ENCODE measurements around the gene GPR35. TPM values are rescaled to one million over a fixed set of nuclear protein-coding genes. Genes with fewer than 3 reads are reported as not detected.

The GPR35 gene
- total RNA-seq, 2 donors from 2014 or later: 0.55 to 0.71 TPM

DNA sequence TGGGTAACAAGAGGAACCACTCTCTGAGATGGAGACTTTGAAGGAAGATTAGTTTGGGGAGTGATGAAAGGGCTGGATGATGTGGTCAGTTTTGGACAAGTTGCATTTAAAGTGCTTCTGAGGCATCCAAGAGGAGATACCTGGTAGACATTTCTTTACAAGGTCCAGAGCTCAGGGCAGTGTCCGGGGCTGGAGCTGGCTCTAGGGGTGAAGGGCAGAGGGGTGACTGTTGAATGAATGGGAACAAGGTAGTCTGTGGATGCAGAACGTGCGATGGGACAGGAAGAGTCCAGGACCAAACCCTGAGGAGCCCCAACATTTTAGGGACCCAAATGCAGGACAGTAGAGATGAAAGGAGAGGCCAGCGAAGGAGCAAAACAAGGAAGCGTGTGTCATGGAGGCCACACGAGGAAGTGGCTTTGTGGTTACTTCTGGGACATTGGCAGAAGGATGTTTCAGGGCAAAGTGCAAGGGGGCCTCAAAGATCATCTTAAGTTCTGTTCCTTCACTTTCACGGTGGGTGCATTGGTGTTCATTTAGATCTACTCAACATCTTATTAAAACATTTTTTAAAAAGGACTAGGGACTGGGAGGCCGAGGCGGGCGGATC, 13.6 kb upstream of the GPR35 start:
- H3K27ac ChIP-seq (ENCODE audit: low read depth, low read length): no peak overlapping the region
- H3K27me3 ChIP-seq (ENCODE audit: control insufficient read depth, insufficient read depth, low read length, poor library complexity, severe bottlenecking): no peaks in the 10 kb centered on the region
- WGBS, 2 experiments (ENCODE audit: insufficient coverage in 1 of 2, insufficient read length in 1 of 2): 92 to 94% methylated on average over 9 to 10 of the region's 10 CpGs
- peaks cover 12% of the 10 kb centered on the region for H3K9me3 ChIP-seq (ENCODE audit: control insufficient read depth, low read length)
- no peaks in the 10 kb centered on the region for H3K4me1 Mint-ChIP-seq
- no peak overlapping the region for H3K27ac Mint-ChIP-seq
- H3K36me3 ChIP-seq (ENCODE audit: control insufficient read depth, insufficient read depth, low read length): no peaks in the 10 kb centered on the region
- TF ChIP-seq CTCF (conservative IDR thresholded peaks at IDR 0.05): no peak
- peaks cover 6% of the 10 kb centered on the region for H3K36me3 Mint-ChIP-seq (ENCODE audit: low read depth)
- peaks cover 1% of the 10 kb centered on the region for H3K27me3 Mint-ChIP-seq (ENCODE audit: insufficient read depth)
- peaks cover 29% of the 10 kb centered on the region for H3K9me3 Mint-ChIP-seq
- H3K4me3 Mint-ChIP-seq: no peak overlapping the region
- H3K4me3 ChIP-seq (ENCODE audit: low read length): no peak overlapping the region
- no peaks in the 10 kb centered on the region for H3K4me1 ChIP-seq (ENCODE audit: control insufficient read depth, insufficient read depth, low read length)
- no peak for DNase-seq
- H3K9ac ChIP-seq (ENCODE audit: extremely low read depth, low read length, poor library complexity, severe bottlenecking): no peak overlapping the region

DNA sequence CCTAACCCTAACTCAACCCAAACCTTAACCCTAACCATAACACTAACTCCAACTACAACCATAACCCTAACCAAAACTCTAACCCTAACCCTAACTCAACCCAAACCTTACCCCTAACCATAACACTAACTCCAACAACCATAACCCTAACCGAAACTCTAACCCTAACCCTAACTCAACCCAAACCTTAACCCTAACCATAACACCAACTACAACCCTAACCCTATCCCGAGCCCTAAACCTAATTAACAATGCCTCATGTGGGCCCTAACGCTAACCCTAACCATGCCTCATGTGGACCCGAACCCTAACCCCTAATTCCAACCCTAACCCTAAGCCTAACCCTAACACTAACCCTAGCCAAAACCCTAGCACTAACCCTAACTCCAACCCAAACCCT, 11.5 kb upstream of the GPR35 start:
- H3K9ac ChIP-seq (ENCODE audit: extremely low read depth, low read length, poor library complexity, severe bottlenecking): no peak overlapping the region
- WGBS, 2 experiments (ENCODE audit: insufficient coverage in 1 of 2, insufficient read length in 1 of 2): 82 to 90% methylated on average over 3 to 4 of the region's 4 CpGs
- Mint-ChIP-seq H3K4me3 (no peak overlapping the region), H3K9me3 (peaks cover 43% of the 10 kb centered on the region), H3K27ac (no peak overlapping the region), H3K36me3 (ENCODE audit: low read depth) (peaks cover 6% of the 10 kb centered on the region), H3K4me1 (no peaks in the 10 kb centered on the region), H3K27me3 (ENCODE audit: insufficient read depth) (peaks cover 2% of the 10 kb centered on the region)
- H3K36me3 ChIP-seq (ENCODE audit: control insufficient read depth, insufficient read depth, low read length): no peaks in the 10 kb centered on the region
- H3K9me3 ChIP-seq (ENCODE audit: control insufficient read depth, low read length): peaks cover 32% of the 10 kb centered on the region
- H3K27ac ChIP-seq (ENCODE audit: low read depth, low read length): no peak overlapping the region
- no peaks in the 10 kb centered on the region for H3K4me1 ChIP-seq (ENCODE audit: control insufficient read depth, insufficient read depth, low read length)
- DNase-seq: no peak
- H3K4me3 ChIP-seq (ENCODE audit: low read length): no peak overlapping the region
- no peak for TF ChIP-seq CTCF (conservative IDR thresholded peaks at IDR 0.05)
- H3K27me3 ChIP-seq (ENCODE audit: control insufficient read depth, insufficient read depth, low read length, poor library complexity, severe bottlenecking): no peaks in the 10 kb centered on the region

GRCh38 chr2:240614391-240614790, 10.9 kb upstream of the GPR35 start:
- no peaks in the 10 kb centered on the region for H3K4me1 ChIP-seq (ENCODE audit: control insufficient read depth, insufficient read depth, low read length)
- H3K27ac Mint-ChIP-seq: no peak overlapping the region
- H3K9ac ChIP-seq (ENCODE audit: extremely low read depth, low read length, poor library complexity, severe bottlenecking): no peak overlapping the region
- H3K4me1 Mint-ChIP-seq: no peaks in the 10 kb centered on the region
- no peak overlapping the region for H3K4me3 ChIP-seq (ENCODE audit: low read length)
- no peak overlapping the region for H3K4me3 Mint-ChIP-seq
- H3K9me3 ChIP-seq (ENCODE audit: control insufficient read depth, low read length): peaks cover 37% of the 10 kb centered on the region
- H3K36me3 Mint-ChIP-seq (ENCODE audit: low read depth): peaks cover 6% of the 10 kb centered on the region
- no peaks in the 10 kb centered on the region for H3K36me3 ChIP-seq (ENCODE audit: control insufficient read depth, insufficient read depth, low read length)
- no peak for TF ChIP-seq CTCF (conservative IDR thresholded peaks at IDR 0.05)
- no peaks in the 10 kb centered on the region for H3K27me3 ChIP-seq (ENCODE audit: control insufficient read depth, insufficient read depth, low read length, poor library complexity, severe bottlenecking)
- peaks cover 4% of the 10 kb centered on the region for H3K27me3 Mint-ChIP-seq (ENCODE audit: insufficient read depth)
- peaks cover 47% of the 10 kb centered on the region for H3K9me3 Mint-ChIP-seq
- 95 to 98% methylated on average over 7 to 9 of the region's 9 CpGs for WGBS, 2 experiments (ENCODE audit: insufficient coverage in 1 of 2, insufficient read length in 1 of 2)
- DNase-seq: no peak
- H3K27ac ChIP-seq (ENCODE audit: low read depth, low read length): no peak overlapping the region
